GM03348 (cell line): Measurements from ENCODE around the gene RAD23B.

Experiments used
- DNase-seq: peaks from one replicate; pipeline ENCODE4 v3.0.0; 2012; ENCODE audit warnings: low spot score

RAD23B gene

DNA sequence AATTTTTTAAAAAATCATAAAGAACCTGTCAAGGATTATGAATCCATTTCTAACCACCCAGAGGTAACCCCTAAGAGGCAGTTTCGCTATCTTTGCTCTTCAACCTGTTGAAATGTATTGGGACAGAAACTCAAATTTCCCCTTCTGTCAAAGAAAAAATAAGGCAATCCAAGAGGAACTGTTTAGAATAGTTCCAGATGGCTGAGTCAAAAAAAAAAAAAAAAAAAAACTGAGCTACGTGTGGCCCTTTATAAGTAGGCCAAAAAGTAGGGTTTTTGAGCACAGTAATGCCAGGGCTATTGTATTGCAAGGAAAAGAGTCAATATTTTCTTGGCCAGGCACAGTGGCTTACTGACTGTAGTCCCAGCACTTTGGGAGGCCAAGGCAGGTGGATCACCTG, 94.9 kb downstream of the RAD23B start:
- DNase-seq = no peak
